DND-41 (cell line): ENCODE results near the gene FBXL15.

ENCODE experiments used
- CTCF ChIP-seq: IDR thresholded peaks from 2 replicates; pipeline ENCODE4 v1.5.1; 2012; ENCODE audit warnings: borderline replicate concordance, low read length, moderate library complexity, mild to moderate bottlenecking; ENCODE audit not compliant: poor library complexity, severe bottlenecking; ENCODE audit errors: extremely low read depth
- EZH2 ChIP-seq: IDR thresholded peaks from 3 replicates; pipeline ENCODE4 v1.6.1; 2012; ENCODE audit warnings: borderline replicate concordance, low read depth, mild to moderate bottlenecking, moderate library complexity, low read length, inconsistent platforms; ENCODE audit not compliant: severe bottlenecking

GRCh38 chr10:102457591-102458150, 37.0 kb downstream of the FBXL15 start:
- TF ChIP-seq CTCF, result no peak
- TF ChIP-seq EZH2, result no peak
